CD8-positive, alpha-beta memory T cell (primary cell): ENCODE results near the gene HSD17B14. TPM values are rescaled to one million over a fixed set of nuclear protein-coding genes. Genes with fewer than 3 reads are reported as not detected.
"Not testable (repeated sequence)": the region's sequence is repeated elsewhere in the genome, so short reads cannot be mapped to it uniquely, and the experiment has no call there.

ENCODE experiments used
- CTCF ChIA-PET: fragments of 350-600 bp; sonication (Branson Sonifier 250); formaldehyde crosslinking; loops from one replicate; lab custom pipeline; 2021; ENCODE audit warnings: antibody characterized with exemption; lab: Charles Lee
- POLR2A ChIA-PET: fragments of 350-600 bp; sonication (Branson Sonifier 250); formaldehyde crosslinking; loops from one replicate; lab custom pipeline; 2021; ENCODE audit warnings: antibody characterized with exemption; lab: Charles Lee
- DNase-seq, 5 donors: peaks; one replicate each; pipeline versions ENCODE4 v3.0.0 to v3.0.0-alpha.2; 2020 to 2022; ENCODE audit warnings: mixed read lengths in 1 of 5
- H3K27ac ChIP-seq: one replicate; pipeline ENCODE4 v1.7.0; 2013; ENCODE audit warnings: low read depth, mild to moderate bottlenecking, low read length, moderate library complexity
- H3K27me3 ChIP-seq: 2 replicates; pipeline ENCODE4 v1.7.0; 2013; ENCODE audit warnings: low read length, mild to moderate bottlenecking; ENCODE audit not compliant: insufficient read depth, poor library complexity, severe bottlenecking
- H3K36me3 ChIP-seq: 2 replicates; pipeline ENCODE4 v1.7.0; 2013; ENCODE audit warnings: mild to moderate bottlenecking, low read length, moderate library complexity; ENCODE audit not compliant: insufficient read depth
- H3K4me1 ChIP-seq: 2 replicates; pipeline ENCODE4 v1.7.0; 2013; ENCODE audit warnings: mild to moderate bottlenecking, low read length, moderate library complexity; ENCODE audit not compliant: insufficient read depth
- H3K4me3 ChIP-seq: 2 replicates; pipeline ENCODE4 v1.7.0; 2013; ENCODE audit warnings: mild to moderate bottlenecking, low read length
- H3K9me3 ChIP-seq: 2 replicates; pipeline ENCODE4 v1.7.0; 2013; ENCODE audit warnings: mild to moderate bottlenecking, low read length
- H3K27ac Mint-ChIP-seq, 8 donors: one replicate each; pipeline ENCODE4 v1.8.0; 2020 to 2021; ENCODE audit warnings: mixed read lengths in 8 of 8, mild to moderate bottlenecking in 6 of 8, inconsistent platforms in 3 of 8, moderate library complexity in 3 of 8
- H3K27me3 Mint-ChIP-seq, 2 donors: one replicate each; pipeline ENCODE4 v1.8.0; 2020 to 2021; ENCODE audit warnings: mixed read lengths in 2 of 2, mild to moderate bottlenecking in 1 of 2, moderate library complexity in 1 of 2
- H3K36me3 Mint-ChIP-seq, 3 donors: one replicate each; pipeline ENCODE4 v1.8.0; 2020 to 2021; ENCODE audit warnings: mixed read lengths in 3 of 3, inconsistent platforms in 1 of 3, mild to moderate bottlenecking in 1 of 3
- H3K4me1 Mint-ChIP-seq, 3 donors: one replicate each; pipeline ENCODE4 v1.8.0; 2020 to 2021; ENCODE audit warnings: mixed read lengths in 3 of 3, inconsistent platforms in 1 of 3, mild to moderate bottlenecking in 1 of 3
- H3K4me3 Mint-ChIP-seq, 7 donors: one replicate each; pipeline ENCODE4 v1.8.0; 2020 to 2021; ENCODE audit warnings: mixed read lengths in 7 of 7, mild to moderate bottlenecking in 6 of 7, moderate library complexity in 4 of 7, inconsistent platforms in 2 of 7
- H3K9me3 Mint-ChIP-seq, 5 donors: one replicate each; pipeline ENCODE4 v1.8.0; 2020 to 2022; ENCODE audit warnings: mixed read lengths in 5 of 5, mild to moderate bottlenecking in 3 of 5, moderate library complexity in 2 of 5, inconsistent platforms in 1 of 5
- polyA plus RNA-seq: library from polyadenylated mRNA; unstranded; fragments of 300-500 nt; fragmentation: Illumina TruSeq; gene quantifications from one replicate; pipeline ENCODE4 v1.2.3, GENCODE V29; 2021
- total RNA-seq, 2 experiments: library from RNA; stranded (reverse); gene quantifications; one replicate each; pipeline ENCODE4 v1.2.3, GENCODE V29; 2021

Gene HSD17B14
- total and polyA plus RNA-seq, 3 experiments from 2014 or later, result 0.18 to 1.1 (median 0.37) TPM

DNA sequence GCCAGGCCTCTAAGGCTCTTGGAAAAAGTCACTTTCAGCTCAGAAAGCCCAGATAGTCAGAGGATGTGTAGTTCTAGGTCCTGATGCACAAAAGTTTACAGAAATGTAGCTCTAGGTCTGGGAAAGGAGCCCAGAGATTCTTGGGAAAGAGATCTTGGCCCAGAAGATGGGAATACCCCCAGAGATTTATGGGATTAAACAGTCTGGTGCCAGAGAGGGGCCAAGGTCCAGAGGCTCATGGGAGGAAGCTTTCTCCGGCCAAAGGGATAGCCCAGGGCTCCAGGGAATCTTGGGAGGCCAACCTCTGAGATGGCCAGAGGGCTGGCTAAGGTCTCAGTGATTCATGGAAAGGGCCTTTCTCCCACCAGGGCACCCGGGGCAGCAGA, 40.6 kb downstream of the HSD17B14 start:
- Histone ChIP-seq H3K4me1 (peaks cover 6% of the 10 kb centered on the region), H3K9me3 (no peaks in the 10 kb centered on the region), H3K27me3 (no peaks in the 10 kb centered on the region), H3K4me3 (peak overlapping the region; percentile 96), H3K36me3 (no peaks in the 10 kb centered on the region), H3K27ac (peak overlapping the region; percentile 45)
- peaks cover 0 to 5% (median 0%) of the 10 kb centered on the region in 3 donors for H3K36me3 Mint-ChIP-seq
- ChIA-PET POLR2A (interaction anchor here (0.7 to 1.4 kb wide), 8 partner anchors 12 to 198 kb away, joined by 3 to 5 read pairs (median 4); partner anchors contain the start of genes NUCB1 and RUVBL2), CTCF (interaction anchor here (0.6 to 3.6 kb wide), 33 partner anchors 8 to 332 kb away, joined by 3 to 33 read pairs (median 5); partner anchors contain the start of genes BCAT2, CA11, FTL and GYS1)
- no peak for DNase-seq
- peak overlapping the region; percentile 85 to 98 (median 96) for H3K4me3 Mint-ChIP-seq
- H3K4me1 Mint-ChIP-seq, result peaks cover 5 to 14% (median 8%) of the 10 kb centered on the region in 3 donors
- H3K27ac Mint-ChIP-seq, result peak overlapping the region in 7 of 8 donors; percentile 79 to 96 (median 95)
- H3K9me3 Mint-ChIP-seq, result no peaks in the 10 kb centered on the region
- H3K27me3 Mint-ChIP-seq, result no peaks in the 10 kb centered on the region

DNA sequence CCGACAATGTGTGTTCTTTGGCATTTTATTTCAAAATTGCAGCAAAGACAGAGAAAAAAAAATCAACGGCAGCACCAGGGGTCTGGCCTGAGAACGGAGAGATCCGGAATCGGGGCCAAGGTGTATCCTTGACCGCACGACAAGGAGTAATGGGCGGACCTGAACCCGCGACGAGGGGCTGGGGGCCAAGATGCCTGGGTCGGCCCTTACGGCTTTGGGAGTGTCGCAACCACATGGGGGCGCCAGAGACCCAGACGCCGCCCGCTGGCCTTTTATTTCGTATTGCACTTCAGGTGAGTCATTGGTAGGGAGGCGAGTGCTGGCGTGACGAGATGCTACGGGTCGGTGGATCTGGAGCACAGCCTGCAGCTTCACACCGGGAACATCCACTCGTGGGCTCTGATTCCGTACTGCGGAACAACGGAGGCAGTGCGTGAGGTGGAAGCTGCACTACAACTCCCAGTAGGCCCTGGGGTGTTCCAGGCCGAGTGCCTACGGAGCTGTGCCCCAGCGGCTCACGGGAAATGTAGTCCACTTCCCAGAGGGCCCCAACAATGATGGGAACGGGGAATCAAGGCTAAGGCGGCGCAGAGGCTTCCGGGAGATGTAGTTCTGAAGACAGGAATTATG, 41.1 kb downstream of the HSD17B14 start:
- peak overlapping the region; percentile 85 to 98 (median 96) for H3K4me3 Mint-ChIP-seq
- H3K36me3 Mint-ChIP-seq, result peaks cover 0 to 3% (median 0%) of the 10 kb centered on the region in 3 donors
- peak overlapping the region; percentile 48 to 96 (median 94) for H3K27ac Mint-ChIP-seq
- no peaks in the 10 kb centered on the region for H3K36me3 ChIP-seq
- H3K4me3 ChIP-seq, result peak overlapping the region; percentile 96
- no peaks in the 10 kb centered on the region for H3K27me3 Mint-ChIP-seq
- ChIA-PET POLR2A (interaction anchor here (0.7 to 1.4 kb wide), 8 partner anchors 12 to 198 kb away, joined by 3 to 5 read pairs (median 4); partner anchors contain the start of genes NUCB1 and RUVBL2), CTCF (interaction anchor here (0.6 to 3.6 kb wide), 34 partner anchors 8 to 333 kb away, joined by 3 to 33 read pairs (median 4); partner anchors contain the start of genes BCAT2, CA11, FTL and GYS1)
- H3K4me1 ChIP-seq, result peaks cover 6% of the 10 kb centered on the region
- H3K27ac ChIP-seq, result peak overlapping the region; percentile 45
- no peaks in the 10 kb centered on the region for H3K27me3 ChIP-seq
- H3K4me1 Mint-ChIP-seq, result peaks cover 5 to 14% (median 8%) of the 10 kb centered on the region in 3 donors
- peak; percentile 71 to 89 (median 83) for DNase-seq
- no peaks in the 10 kb centered on the region for H3K9me3 ChIP-seq
- H3K9me3 Mint-ChIP-seq, result no peaks in the 10 kb centered on the region

GRCh38 chr19:48794291-48794690, 42.0 kb downstream of the HSD17B14 start:
- Mint-ChIP-seq H3K27me3 (no peaks in the 10 kb centered on the region), H3K36me3 (peaks cover 0 to 2% (median 0%) of the 10 kb centered on the region in 3 donors), H3K4me1 (peaks cover 5 to 14% (median 8%) of the 10 kb centered on the region in 3 donors), H3K27ac (peak overlapping the region in 1 of 8 donors; percentile 23), H3K4me3 (peak overlapping the region in 4 of 7 donors; percentile 32 to 97 (median 70)), H3K9me3 (no peaks in the 10 kb centered on the region)
- POLR2A ChIA-PET, result no interaction called here
- no peak for DNase-seq
- no peak overlapping the region for H3K27ac ChIP-seq
- no peaks in the 10 kb centered on the region for H3K9me3 ChIP-seq
- CTCF ChIA-PET, result interaction anchor here (1.0 to 3.6 kb wide), 12 partner anchors 17 to 199 kb away, joined by 3 to 33 read pairs (median 8); partner anchors contain the start of genes BCAT2, GYS1, HSD17B14 and RUVBL2
- H3K36me3 ChIP-seq, result no peaks in the 10 kb centered on the region
- H3K4me3 ChIP-seq, result no peak overlapping the region
- H3K4me1 ChIP-seq, result peaks cover 6% of the 10 kb centered on the region
- no peaks in the 10 kb centered on the region for H3K27me3 ChIP-seq

GRCh38 chr19:48793271-48793670, 43.0 kb downstream of the HSD17B14 start:
- POLR2A ChIA-PET, result no interaction called here
- H3K36me3 Mint-ChIP-seq, result peaks cover 0 to 2% (median 0%) of the 10 kb centered on the region in 3 donors
- no peaks in the 10 kb centered on the region for H3K27me3 Mint-ChIP-seq
- H3K4me3 ChIP-seq, result no peak overlapping the region
- no peak overlapping the region for H3K4me3 Mint-ChIP-seq
- no peak overlapping the region for H3K27ac ChIP-seq
- H3K9me3 ChIP-seq, result no peaks in the 10 kb centered on the region
- peaks cover 6% of the 10 kb centered on the region for H3K4me1 ChIP-seq
- H3K4me1 Mint-ChIP-seq, result peaks cover 5 to 14% (median 8%) of the 10 kb centered on the region in 3 donors
- H3K27me3 ChIP-seq, result no peaks in the 10 kb centered on the region
- no peak for DNase-seq
- CTCF ChIA-PET, result interaction anchor here (1.3 to 3.6 kb wide), 6 partner anchors 18 to 180 kb away, joined by 3 to 33 read pairs (median 10); partner anchors contain the start of gene BCAT2
- H3K27ac Mint-ChIP-seq, result peak overlapping the region in 1 of 8 donors; percentile 47
- no peaks in the 10 kb centered on the region for H3K36me3 ChIP-seq
- H3K9me3 Mint-ChIP-seq, result no peaks in the 10 kb centered on the region

DNA sequence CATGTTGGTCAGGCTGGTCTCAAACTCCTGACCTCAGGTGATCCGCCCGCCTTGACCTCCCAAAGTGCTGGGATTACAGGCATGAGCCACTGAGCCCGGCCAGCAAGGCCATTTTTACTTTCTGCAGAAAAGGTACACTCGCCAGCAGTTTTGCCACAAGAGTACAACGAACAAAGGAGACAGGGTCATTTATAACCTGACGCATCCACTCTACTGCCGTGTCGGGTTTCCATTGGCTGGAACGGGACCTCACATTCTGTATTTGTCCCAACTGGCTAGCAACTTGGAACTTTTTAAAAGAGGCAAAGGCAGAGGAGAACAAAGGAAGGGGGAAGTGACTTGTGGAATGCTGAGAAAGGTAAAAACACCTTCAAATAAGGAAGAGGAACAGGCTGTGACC, 49.0 kb downstream of the HSD17B14 start:
- H3K27ac ChIP-seq, DNase-seq, H3K36me3 Mint-ChIP-seq, H3K4me3 Mint-ChIP-seq, H3K9me3 ChIP-seq, H3K4me1 Mint-ChIP-seq, H3K27me3 ChIP-seq, POLR2A ChIA-PET, H3K36me3 ChIP-seq, H3K4me1 ChIP-seq, H3K27ac Mint-ChIP-seq, H3K4me3 ChIP-seq, H3K9me3 Mint-ChIP-seq: not testable (repeated sequence)
- CTCF ChIA-PET, result interaction anchor here (0.6 to 4.5 kb wide), 21 partner anchors 8 to 311 kb away, joined by 3 to 67 read pairs (median 6); partner anchors contain the start of genes CA11, GYS1, HSD17B14 and NUCB1
- peaks cover 16 to 18% of the 10 kb centered on the region in 2 donors for H3K27me3 Mint-ChIP-seq

DNA sequence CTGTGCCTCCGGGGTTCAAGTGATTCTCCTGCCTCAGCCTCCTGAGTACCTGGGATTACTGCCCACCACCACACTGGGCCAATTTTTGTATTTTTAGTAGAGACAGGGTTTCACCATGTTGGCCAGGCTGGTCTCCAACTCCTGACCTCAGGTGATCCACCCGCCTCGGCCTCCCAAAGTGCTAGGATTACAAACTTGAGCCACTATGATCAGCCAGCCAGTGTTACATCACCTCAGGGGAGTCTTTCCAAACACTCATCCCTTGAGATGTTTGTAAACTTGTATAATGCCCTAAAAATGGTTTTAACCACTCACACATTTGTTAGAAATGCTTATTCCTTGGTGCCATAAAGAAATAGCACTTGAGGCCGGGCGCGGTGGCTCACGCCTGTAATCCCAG, 49.9 kb downstream of the HSD17B14 start:
- CTCF ChIA-PET, result interaction anchor here (0.7 to 4.5 kb wide), 3 partner anchors 51 to 192 kb away, joined by 3 to 67 read pairs (median 7); no protein-coding TSS in a partner anchor
- H3K9me3 ChIP-seq, H3K36me3 ChIP-seq, H3K27ac Mint-ChIP-seq, H3K9me3 Mint-ChIP-seq, H3K36me3 Mint-ChIP-seq, DNase-seq, H3K27me3 ChIP-seq, H3K4me1 ChIP-seq, POLR2A ChIA-PET, H3K4me1 Mint-ChIP-seq, H3K27ac ChIP-seq, H3K4me3 Mint-ChIP-seq, H3K4me3 ChIP-seq: not testable (repeated sequence)
- peaks cover 17 to 19% of the 10 kb centered on the region in 2 donors for H3K27me3 Mint-ChIP-seq

DNA sequence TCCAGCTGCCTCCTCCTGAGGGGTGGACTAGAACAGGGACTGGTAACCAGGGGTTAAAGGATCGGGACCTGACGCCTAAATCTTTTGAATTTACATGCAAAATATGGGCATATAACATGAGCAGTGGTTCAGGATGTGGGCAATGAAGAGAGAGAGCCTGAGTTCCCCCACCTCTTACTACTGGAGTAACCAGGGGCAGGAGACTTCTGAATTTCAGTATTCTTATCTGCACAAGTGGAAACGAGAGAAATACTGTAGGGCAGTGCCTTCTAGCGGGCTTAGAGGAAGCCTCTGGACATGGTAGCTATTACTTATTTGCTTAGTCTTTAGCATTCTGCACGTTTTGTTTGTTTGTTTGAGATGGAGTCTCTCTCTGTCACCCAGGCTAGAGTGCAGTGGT, 51.8 kb downstream of the HSD17B14 start:
- ChIA-PET CTCF (interaction anchor here (0.6 to 1.8 kb wide), 4 partner anchors 11 to 441 kb away, joined by 3 to 7 read pairs (median 3); partner anchors contain the start of genes GYS1 and RUVBL2), POLR2A (interaction anchor here (0.6 kb wide), 1 partner anchor 348 kb away, joined by 3 read pairs; no protein-coding TSS in a partner anchor)
- H3K9me3 Mint-ChIP-seq, result no peaks in the 10 kb centered on the region

More for the DNA sequence above, 51.8 kb downstream of the HSD17B14 start:
- Mint-ChIP-seq H3K36me3 (no peaks in the 10 kb centered on the region), H3K4me3 (no peak overlapping the region), H3K4me1 (peaks cover 3 to 4% (median 4%) of the 10 kb centered on the region in 3 donors), H3K27me3 (peaks cover 17 to 24% of the 10 kb centered on the region in 2 donors), H3K27ac (no peak overlapping the region)
- no peaks in the 10 kb centered on the region for H3K9me3 ChIP-seq
- H3K36me3 ChIP-seq, result no peaks in the 10 kb centered on the region
- H3K27ac ChIP-seq, result no peak overlapping the region
- no peaks in the 10 kb centered on the region for H3K4me1 ChIP-seq
- no peak for DNase-seq
- H3K4me3 ChIP-seq, result no peak overlapping the region
- no peaks in the 10 kb centered on the region for H3K27me3 ChIP-seq
